H1 (cell line): ENCODE data around the gene STEAP1B. TPM values are rescaled to one million over a fixed set of nuclear protein-coding genes. Genes with fewer than 3 reads are reported as not detected.

Experiments used
- CTCF ChIA-PET: fragments of 300-600 bp; sonication (Branson Sonifier 250); formaldehyde crosslinking; loops from one replicate; lab custom pipeline; 2021; ENCODE audit not compliant: partially characterized antibody; lab: Charles Lee
- POLR2A ChIA-PET: fragments of 300-600 bp; sonication (Branson Sonifier 250); formaldehyde crosslinking; loops from one replicate; lab custom pipeline; 2021; ENCODE audit warnings: inconsistent platforms; ENCODE audit not compliant: partially characterized antibody; lab: Charles Lee
- DNase-seq, 2 experiments: peaks; one replicate each; pipeline versions ENCODE4 v3.0.0 to v3.0.0-alpha.2; 2010 to 2022; ENCODE audit warnings: low spot score in 2 of 2, low read depth in 1 of 2, mixed read lengths in 1 of 2
- FAIRE-seq: peaks from 2 replicates; lab custom pipeline; 2011; peaks lifted over from hg19 to GRCh38; lab: Jason Lieb, UNC
- H2AFZ ChIP-seq: 2 replicates; pipeline ENCODE4 v1.8.1; 2012; ENCODE audit warnings: low read length, inconsistent platforms
- H2AK5ac ChIP-seq: 2 replicates; pipeline ENCODE4 v1.6.1; 2013; ENCODE audit warnings: low read depth, low read length
- H2BK120ac ChIP-seq: replicated peaks from 2 replicates; pipeline ENCODE3; 2013; ENCODE audit warnings: low read depth, low read length, inconsistent platforms
- H2BK12ac ChIP-seq: 2 replicates; pipeline ENCODE4 v1.6.1; 2013; ENCODE audit warnings: low read depth, low read length
- H2BK15ac ChIP-seq: 2 replicates; pipeline ENCODE4 v1.6.1; 2013; ENCODE audit warnings: low read length
- H2BK20ac ChIP-seq: 2 replicates; pipeline ENCODE4 v1.6.1; 2013; ENCODE audit warnings: low read length
- H2BK5ac ChIP-seq: 2 replicates; pipeline ENCODE4 v1.6.1; 2013; ENCODE audit warnings: low read depth, low read length
- H3K14ac ChIP-seq: 2 replicates; pipeline ENCODE4 v1.6.1; 2013; ENCODE audit warnings: inconsistent platforms; ENCODE audit not compliant: insufficient read length
- H3K18ac ChIP-seq: 2 replicates; pipeline ENCODE4 v1.6.1; 2013; ENCODE audit warnings: low read length; ENCODE audit errors: extremely low read depth
- H3K23ac ChIP-seq: 2 replicates; pipeline ENCODE4 v1.6.1; 2013; ENCODE audit warnings: inconsistent platforms; ENCODE audit not compliant: insufficient read length
- H3K23me2 ChIP-seq: 2 replicates; pipeline ENCODE4 v1.6.1; 2013; ENCODE audit warnings: low read depth, low read length
- H3K27ac ChIP-seq: 2 replicates; pipeline ENCODE4 v1.6.1; 2011; ENCODE audit warnings: low read depth, low read length, inconsistent platforms
- H3K27me3 ChIP-seq, 4 experiments: replicated peaks in 1 of 4; 1 replicate in 1 of 4; 2 replicates in 3 of 4; pipeline versions ENCODE4 v1.6.1 to v1.8.1; 2011 to 2013; ENCODE audit warnings: low read length in 3 of 4, mild to moderate bottlenecking in 3 of 4, inconsistent platforms in 2 of 4, mixed read lengths in 2 of 4, moderate library complexity in 1 of 4; ENCODE audit not compliant: control insufficient read depth in 3 of 4, insufficient read depth in 3 of 4; ENCODE audit errors: extremely low read depth in 1 of 4
- H3K36me3 ChIP-seq, 4 experiments: 2 replicates each; pipeline versions ENCODE4 v1.6.1 to v1.8.1; 2011 to 2013; ENCODE audit warnings: mild to moderate bottlenecking in 4 of 4, low read length in 3 of 4, moderate library complexity in 2 of 4, control low read depth in 1 of 4, inconsistent platforms in 1 of 4; ENCODE audit not compliant: insufficient read depth in 4 of 4, control insufficient read depth in 2 of 4
- H3K4ac ChIP-seq: replicated peaks from 2 replicates; pipeline ENCODE3; 2013; ENCODE audit warnings: low read length, low read depth, mixed read lengths, inconsistent platforms; ENCODE audit not compliant: insufficient read length
- H3K4me1 ChIP-seq, 4 experiments: replicated peaks in 1 of 4; 1 replicate in 1 of 4; 2 replicates in 3 of 4; pipeline versions ENCODE4 v1.6.1 to v1.8.1; 2011 to 2013; ENCODE audit warnings: low read length in 3 of 4, inconsistent platforms in 2 of 4, mixed read lengths in 1 of 4; ENCODE audit not compliant: insufficient read depth in 4 of 4, control insufficient read depth in 3 of 4
- H3K4me2 ChIP-seq, 2 experiments: 2 replicates each; pipeline versions ENCODE4 v1.6.1 to v1.8.1; 2011 to 2013; ENCODE audit warnings: low read depth in 2 of 2, low read length in 2 of 2, control low read depth in 1 of 2, inconsistent platforms in 1 of 2, mild to moderate bottlenecking in 1 of 2; ENCODE audit not compliant: insufficient read depth in 1 of 2
- H3K4me3 ChIP-seq, 4 experiments: fragments of 200-600, 300-600 bp in 1 of 4; sonication (generic), shearing (Covaris generic), sonication (Bioruptor Twin) in 1 of 4; 2 replicates each; pipeline versions ENCODE4 v1.5.1 to v1.8.1; 2011 to 2016; ENCODE audit warnings: low read length in 4 of 4, low read depth in 3 of 4, control low read depth in 2 of 4, inconsistent platforms in 2 of 4, mild to moderate bottlenecking in 2 of 4, mixed read lengths in 1 of 4, moderate library complexity in 1 of 4; ENCODE audit not compliant: insufficient read depth in 2 of 4; ENCODE audit errors: extremely low read depth in 1 of 4
- H3K56ac ChIP-seq: replicated peaks from 2 replicates; pipeline ENCODE3; 2013; ENCODE audit warnings: low read depth, mild to moderate bottlenecking, mixed read lengths, low read length, inconsistent platforms; ENCODE audit not compliant: insufficient read length
- H3K79me1 ChIP-seq: 2 replicates; pipeline ENCODE4 v1.6.1; 2013; ENCODE audit warnings: low read depth, low read length, control low read depth
- H3K79me2 ChIP-seq, 2 experiments: 2 replicates each; pipeline versions ENCODE4 v1.6.1 to v1.8.1; 2012 to 2013; ENCODE audit warnings: low read length in 2 of 2, mild to moderate bottlenecking in 2 of 2, inconsistent platforms in 1 of 2; ENCODE audit not compliant: insufficient read depth in 2 of 2, control insufficient read depth in 1 of 2
- H3K9ac ChIP-seq, 4 experiments: replicated peaks in 1 of 4; 1 replicate in 1 of 4; 2 replicates in 3 of 4; pipeline versions ENCODE4 v1.6.1 to v1.8.1; 2011 to 2013; ENCODE audit warnings: low read depth in 3 of 4, low read length in 3 of 4, control low read depth in 2 of 4, mild to moderate bottlenecking in 2 of 4, moderate library complexity in 2 of 4, inconsistent platforms in 1 of 4; ENCODE audit errors: extremely low read depth in 1 of 4
- H3K9me3 ChIP-seq, 2 experiments: 2 replicates each; pipeline versions ENCODE4 v1.6.1 to v1.8.1; 2012 to 2013; ENCODE audit warnings: mild to moderate bottlenecking in 2 of 2, moderate library complexity in 2 of 2, control low read depth in 1 of 2, inconsistent platforms in 1 of 2, low read depth in 1 of 2, low read length in 1 of 2, mixed read lengths in 1 of 2; ENCODE audit not compliant: insufficient read depth in 2 of 2
- H4K20me1 ChIP-seq, 2 experiments: replicated peaks in 1 of 2; 2 replicates each; pipeline versions ENCODE3 to v1.8.1; 2011 to 2013; ENCODE audit warnings: inconsistent platforms in 2 of 2, low read length in 2 of 2, mild to moderate bottlenecking in 1 of 2; ENCODE audit not compliant: insufficient read depth in 2 of 2, control insufficient read depth in 1 of 2
- H4K5ac ChIP-seq: 2 replicates; pipeline ENCODE4 v1.6.1; 2013; ENCODE audit warnings: low read length, low read depth, mixed read lengths, inconsistent platforms; ENCODE audit not compliant: insufficient read length
- H4K8ac ChIP-seq: 2 replicates; pipeline ENCODE4 v1.8.0; 2013; ENCODE audit warnings: mild to moderate bottlenecking, moderate library complexity, low read length, inconsistent platforms; ENCODE audit not compliant: insufficient read depth; ENCODE audit errors: extremely low read depth
- H4K91ac ChIP-seq: replicated peaks from 2 replicates; pipeline ENCODE3; 2013; ENCODE audit warnings: low read length, mixed read lengths, inconsistent platforms; ENCODE audit not compliant: insufficient read length
- E2F6 ChIP-seq: IDR thresholded peaks from 2 replicates; pipeline ENCODE4 v1.6.1; 2012; ENCODE audit warnings: inconsistent platforms
- GABPA ChIP-seq: IDR thresholded peaks from 2 replicates; pipeline ENCODE4 v1.6.1; 2011; ENCODE audit warnings: mild to moderate bottlenecking, low read length, moderate library complexity, borderline replicate concordance; ENCODE audit not compliant: insufficient read depth
- KDM4A ChIP-seq: IDR thresholded peaks from one replicate; pipeline ENCODE4 v1.7.1; 2012; ENCODE audit warnings: low read depth, mild to moderate bottlenecking, moderate library complexity, low read length, inconsistent platforms; ENCODE audit not compliant: severe bottlenecking
- NRF1 ChIP-seq: IDR thresholded peaks from 2 replicates; pipeline ENCODE4 v1.6.1; 2011; ENCODE audit warnings: mild to moderate bottlenecking, low read depth, low read length, improper control_type of control experiment
- WGBS, 2 experiments: shearing (Covaris generic) in 1 of 2; methylation state at CpG; one replicate each; pipeline versions ENCODE4 v1.1.6 to v1.1.7; 2013 to 2015; ENCODE audit warnings: low lambda C conversion rate in 2 of 2, mixed read lengths in 2 of 2, inconsistent platforms in 1 of 2, low coverage in 1 of 2, missing lambda C conversion rate in 1 of 2; ENCODE audit not compliant: insufficient replicate concordance in 2 of 2, insufficient coverage in 1 of 2, insufficient read length in 1 of 2; ENCODE audit errors: extremely low coverage in 1 of 2, missing lambda C conversion rate in 1 of 2; 5-methylcytosine and 5-hydroxymethylcytosine counted together
- polyA plus RNA-seq, 7 experiments: library from polyadenylated mRNA; depleted of rRNA in 3 of 7; stranded (reverse) in 5 of 7; unstranded in 2 of 7; fragments of >200 nt in 5 of 7; fragments of 200-250 nt in 2 of 7; gene quantifications; 1 replicate in 5 of 7; 2 replicates in 1 of 7; 4 replicates in 1 of 7; pipeline versions ENCODE4 v1.2.1 to v1.2.3, GENCODE V29; 2011 to 2013; ENCODE audit warnings: missing spikeins in 2 of 7, mixed read lengths in 2 of 7
- total RNA-seq: library from RNA; stranded (reverse); fragmentation: NEBNext Ultra II Directional; extraction: Animal tissue kit (Norgen Biotek cat#: 25700); gene quantifications from 2 replicates; pipeline ENCODE4 v1.2.1, GENCODE V29; 2021

The STEAP1B gene
- total and polyA plus RNA-seq, 2 of the 8 experiments (the other 6 are each of a cell fraction or from before 2014, with no cell fraction given): 5.4 to 8.7 TPM

- Histone ChIP-seq H2BK15ac (no peak overlapping the region), H3K56ac (no peak overlapping the region), H3K4me2 (no peak overlapping the region), H3K9ac (no peak overlapping the region), H3K27me3 (no peaks in the 10 kb centered on the region), H4K20me1 (no peaks in the 10 kb centered on the region), H3K4me3 (no peak overlapping the region), H3K23ac (no peak overlapping the region), H3K14ac (no peak overlapping the region), H2BK20ac (no peak overlapping the region), H3K36me3 (no peaks in the 10 kb centered on the region), H2BK12ac (no peak overlapping the region), H4K91ac (no peak overlapping the region), H2BK120ac (no peak overlapping the region), H3K79me2 (no peaks in the 10 kb centered on the region), H4K5ac (no peak overlapping the region), H3K9me3 (no peaks in the 10 kb centered on the region), H3K27ac (no peak overlapping the region), H3K4me1 (peaks cover 0 to 10% (median 2%) of the 10 kb centered on the region in 4 experiments; a peak in 2 of 7 replicates), H3K4ac (no peak overlapping the region), H3K79me1 (no peaks in the 10 kb centered on the region), H3K23me2 (no peaks in the 10 kb centered on the region), H3K18ac (no peak overlapping the region), H2BK5ac (0 out of 2 replicates have a peak overlapping the region, but pooled peaks have one; percentile 30), H2AFZ (no peak overlapping the region), H4K8ac (no peak overlapping the region), H2AK5ac (no peak overlapping the region)
- no peak for TF ChIP-seq KDM4A
- TF ChIP-seq E2F6: peak; percentile 76
- TF ChIP-seq GABPA: no peak
- TF ChIP-seq NRF1: no peak
- FAIRE-seq (no peak), DNase-seq (no peak)
- ChIA-PET CTCF (interaction anchor here (0.7 to 1.7 kb wide), 4 partner anchors 9 to 168 kb away, joined by 4 read pairs; no protein-coding TSS in a partner anchor), POLR2A (interaction anchor here (1.1 kb wide), 1 partner anchor 10 kb away, joined by 5 read pairs; no protein-coding TSS in a partner anchor)
- 86% methylated on average over 14 of the region's 14 CpGs; no CpG with 5 or more reads in 1 of the 2 experiments for WGBS, 2 experiments
Measured at GRCh38 chr7:22445140-22445743, 54.7 kb downstream of the STEAP1B start.
